ENCODE data around the gene ITGAE.

DNA sequence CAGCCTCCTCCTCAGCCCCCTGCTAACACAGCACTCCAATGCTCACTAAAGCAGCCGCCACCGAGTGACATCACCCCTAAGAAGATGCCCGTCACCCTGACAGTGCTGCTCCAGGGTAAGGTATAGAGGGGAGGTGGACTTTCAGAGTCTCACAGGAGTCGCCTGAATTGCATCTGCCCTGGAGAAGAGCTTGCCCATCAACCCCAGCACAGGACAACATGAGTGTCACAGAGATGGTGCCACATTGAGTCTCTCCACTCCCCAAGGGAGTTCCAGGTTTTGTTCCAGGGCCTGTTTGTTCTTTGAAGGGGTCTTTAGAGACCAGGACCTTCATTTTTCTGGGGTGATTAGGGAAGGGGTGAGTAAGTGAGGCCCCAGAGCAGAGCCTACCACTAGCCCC, 102.8 kb downstream of the ITGAE start:
- TF ChIP-seq ZNF248 (tag by site-specific recombination; IDR thresholded peaks at IDR 0.05) (no peak), ZNF707 (tag by site-specific recombination; IDR thresholded peaks at IDR 0.05) (no peak), ZNF292 (tag by site-specific recombination; IDR thresholded peaks at IDR 0.05; ENCODE audit: borderline replicate concordance, low read depth) (no peak), SETDB1 (IDR thresholded peaks at IDR 0.05; ENCODE audit: insufficient read length, low read length) (no peak)

Measured in HEK293 (cell line).